B cell (primary cell): ENCODE measurements around the gene TMEM25. TPM values are rescaled to one million over a fixed set of nuclear protein-coding genes. Genes with fewer than 3 reads are reported as not detected.

Source experiments
- ATAC-seq: fragments of 200-7000 bp; cut with Tn5 transposase; one replicate; pipeline ENCODE4 v1.10.0; 2021; ENCODE audit warnings: low read depth, mild to moderate bottlenecking, moderate number of reproducible peaks, moderate library complexity
- CTCF ChIA-PET: fragments of 350-600 bp; sonication (Branson Sonifier 250); formaldehyde crosslinking; loops from one replicate; lab custom pipeline; 2021; ENCODE audit warnings: antibody characterized with exemption, inconsistent platforms; lab: Charles Lee
- POLR2A ChIA-PET: fragments of 350-600 bp; sonication (Branson Sonifier 250); formaldehyde crosslinking; loops from one replicate; lab custom pipeline; 2021; ENCODE audit warnings: antibody characterized with exemption; lab: Charles Lee
- DNase-seq: peaks from one replicate; pipeline ENCODE4 v3.0.0; 2013
- H2AFZ ChIP-seq: 2 replicates; pipeline ENCODE4 v1.6.1; 2012; ENCODE audit warnings: mild to moderate bottlenecking, low read depth, low read length; ENCODE audit not compliant: insufficient read depth, poor library complexity, severe bottlenecking
- H3K27ac ChIP-seq, 2 donors: 1 replicate in 1 of 2; 2 replicates in 1 of 2; pipeline ENCODE4 v1.5.1; 2012 to 2013; ENCODE audit warnings: low read length in 2 of 2, mild to moderate bottlenecking in 2 of 2, moderate library complexity in 1 of 2
- H3K27me3 ChIP-seq, 4 experiments: fragments of 200-600 bp in 1 of 4; sonication (generic) in 1 of 4; replicated peaks in 1 of 4; 1 replicate in 2 of 4; 2 replicates in 2 of 4; pipeline versions ENCODE4 v1.6.1 to v1.7.0; 2013 to 2016; ENCODE audit warnings: low read length in 3 of 4, mild to moderate bottlenecking in 2 of 4, mixed read lengths in 1 of 4, moderate library complexity in 1 of 4; ENCODE audit not compliant: insufficient read depth in 4 of 4, control insufficient read depth in 3 of 4; ENCODE audit errors: control extremely low read depth in 1 of 4
- H3K36me3 ChIP-seq, 2 experiments: replicated peaks in 1 of 2; 1 replicate in 1 of 2; 2 replicates in 1 of 2; pipeline versions ENCODE4 v1.6.1 to v1.7.1; 2013; ENCODE audit warnings: low read length in 1 of 2; ENCODE audit not compliant: insufficient read depth in 2 of 2, control insufficient read depth in 1 of 2; ENCODE audit errors: control extremely low read depth in 1 of 2, extremely low read depth in 1 of 2
- H3K4me1 ChIP-seq, 2 donors: fragments of 200-600 bp in 1 of 2; sonication (generic) in 1 of 2; 1 replicate in 1 of 2; 2 replicates in 1 of 2; pipeline versions ENCODE4 v1.5.1 to v1.6.1; 2013 to 2017; ENCODE audit warnings: low read length in 2 of 2; ENCODE audit not compliant: control insufficient read depth in 2 of 2, insufficient read depth in 2 of 2
- H3K4me2 ChIP-seq: replicated peaks from 2 replicates; pipeline ENCODE3; 2012; ENCODE audit warnings: mild to moderate bottlenecking, low read depth, low read length; ENCODE audit not compliant: poor library complexity, severe bottlenecking
- H3K4me3 ChIP-seq, 5 experiments: fragments of 200-600 bp in 1 of 5; sonication (generic) in 1 of 5; 1 replicate in 3 of 5; 2 replicates in 2 of 5; pipeline versions ENCODE4 v1.5.1 to v1.7.0; 2011 to 2016; ENCODE audit warnings: low read length in 4 of 5, mild to moderate bottlenecking in 4 of 5, low read depth in 2 of 5, control low read depth in 1 of 5, moderate library complexity in 1 of 5; ENCODE audit not compliant: insufficient read depth in 1 of 5; ENCODE audit errors: control extremely low read depth in 1 of 5, extremely low read depth in 1 of 5
- H3K79me2 ChIP-seq: fragments of 200-600 bp; sonication (generic); one replicate; pipeline ENCODE4 v1.6.0; 2016; ENCODE audit warnings: low read length; ENCODE audit not compliant: control insufficient read depth, insufficient read depth
- H3K9ac ChIP-seq: fragments of 200-600 bp; sonication (generic); 2 replicates; pipeline ENCODE4 v1.6.1; 2017; ENCODE audit warnings: mild to moderate bottlenecking, low read length, moderate library complexity
- H3K9me3 ChIP-seq, 3 donors: one replicate each; pipeline versions ENCODE4 v1.6.1 to v1.7.1; 2013; ENCODE audit warnings: low read length in 2 of 3; ENCODE audit not compliant: control insufficient read depth in 2 of 3, insufficient read depth in 1 of 3; ENCODE audit errors: control extremely low read depth in 1 of 3
- H4K20me1 ChIP-seq: 2 replicates; pipeline ENCODE4 v1.6.0; 2012; ENCODE audit warnings: mild to moderate bottlenecking, low read length; ENCODE audit not compliant: insufficient read depth, control insufficient read depth, poor library complexity, severe bottlenecking
- H3K27ac Mint-ChIP-seq: one replicate; pipeline ENCODE4 v1.8.0; 2021; ENCODE audit warnings: mixed read lengths
- H3K27me3 Mint-ChIP-seq: one replicate; pipeline ENCODE4 v1.8.0; 2021; ENCODE audit warnings: mixed read lengths
- H3K4me1 Mint-ChIP-seq: one replicate; pipeline ENCODE4 v1.8.0; 2021; ENCODE audit warnings: mixed read lengths
- H3K4me3 Mint-ChIP-seq: one replicate; pipeline ENCODE4 v1.8.0; 2021; ENCODE audit warnings: mixed read lengths
- H3K9me3 Mint-ChIP-seq: one replicate; pipeline ENCODE4 v1.8.0; 2022; ENCODE audit warnings: mixed read lengths; ENCODE audit not compliant: insufficient read depth
- EZH2 ChIP-seq: IDR thresholded peaks from 2 replicates; pipeline ENCODE4 v1.6.1; 2012; ENCODE audit warnings: borderline replicate concordance, low read depth, mild to moderate bottlenecking, moderate library complexity, low read length; ENCODE audit not compliant: insufficient read depth, poor library complexity, severe bottlenecking
- WGBS: methylation state at CpG from one replicate; pipeline ENCODE4 v1.1.5; 2013; ENCODE audit warnings: missing lambda C conversion rate; ENCODE audit not compliant: insufficient coverage; 5-methylcytosine and 5-hydroxymethylcytosine counted together
- intact Hi-C: fragments of 100-400 bp; cut with micrococcal nuclease; formaldehyde crosslinking; loops from one replicate; pipeline ENCODE4 v1.10.0; 2022
- polyA plus RNA-seq: library from polyadenylated mRNA; depleted of rRNA; stranded (reverse); fragments of >200 nt; gene quantifications from 2 replicates; pipeline ENCODE4 v1.2.3, GENCODE V29; 2012
- total RNA-seq, 2 donors: library from RNA; stranded (reverse); fragments of 120-200 nt in 1 of 2; gene quantifications; 1 replicate in 1 of 2; 2 replicates in 1 of 2; pipeline versions ENCODE4 v1.2.3 to v1.2.4, GENCODE V29; 2013 to 2022
- TF ChIP-seq, protein P1 (sequence below): fragments of 200-600 bp; IDR thresholded peaks from one replicate; pipeline ENCODE4 v1.8.0; 2022; ENCODE audit warnings: antibody characterized with exemption, mild to moderate bottlenecking

Gene TMEM25
- total and polyA plus RNA-seq, 2 donors (not counting 1 experiment from before 2014, with no cell fraction given) = 16.9 to 21.4 TPM

DNA sequence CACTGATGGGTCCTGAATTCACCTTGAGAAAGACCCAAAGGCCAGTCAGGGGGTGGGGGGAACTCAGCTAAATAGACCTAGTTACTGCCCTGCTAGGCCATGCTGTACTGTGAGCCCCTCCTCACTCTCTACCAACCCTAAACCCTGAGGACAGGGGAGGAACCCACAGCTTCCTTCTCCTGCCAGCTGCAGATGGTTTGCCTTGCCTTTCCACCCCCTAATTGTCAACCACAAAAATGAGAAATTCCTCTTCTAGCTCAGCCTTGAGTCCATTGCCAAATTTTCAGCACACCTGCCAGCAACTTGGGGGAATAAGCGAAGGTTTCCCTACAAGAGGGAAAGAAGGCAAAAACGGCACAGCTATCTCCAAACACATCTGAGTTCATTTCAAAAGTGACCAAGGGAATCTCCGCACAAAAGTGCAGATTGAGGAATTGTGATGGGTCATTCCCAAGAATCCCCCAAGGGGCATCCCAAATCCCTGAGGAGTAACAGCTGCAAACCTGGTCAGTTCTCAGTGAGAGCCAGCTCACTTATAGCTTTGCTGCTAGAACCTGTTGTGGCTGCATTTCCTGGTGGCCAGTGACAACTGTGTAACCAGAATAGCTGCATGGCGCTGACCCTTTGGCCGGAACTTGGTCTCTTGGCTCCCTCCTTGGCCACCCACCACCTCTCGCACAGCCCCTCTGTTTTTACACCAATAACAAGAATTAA is 6.1 kb upstream of the TMEM25 start:
- Mint-ChIP-seq H3K27me3 (no peaks in the 10 kb centered on the region), H3K4me3 (no peak overlapping the region), H3K27ac (peak overlapping the region; percentile 61), H3K4me1 (peaks cover 22% of the 10 kb centered on the region), H3K9me3 (no peaks in the 10 kb centered on the region)
- CTCF ChIA-PET = interaction anchor here (0.6 kb wide), 2 partner anchors 26 to 481 kb away, joined by 3 to 6 read pairs; no protein-coding TSS in a partner anchor
- Histone ChIP-seq H3K27ac (no peak overlapping the region), H3K4me3 (no peak overlapping the region), H3K27me3 (no peaks in the 10 kb centered on the region), H3K4me2 (no peak overlapping the region), H3K79me2 (no peaks in the 10 kb centered on the region), H3K9ac (no peak overlapping the region), H3K9me3 (no peaks in the 10 kb centered on the region), H2AFZ (no peak overlapping the region), H3K4me1 (peaks cover 4 to 7% of the 10 kb centered on the region in 2 donors), H4K20me1 (no peaks in the 10 kb centered on the region), H3K36me3 (peaks cover 4 to 40% of the 10 kb centered on the region in 2 experiments)
- DNase-seq (no peak), ATAC-seq (no peak)
- POLR2A ChIA-PET = no interaction called here
- no peak for TF ChIP-seq EZH2
- TF ChIP-seq, protein P1, sequence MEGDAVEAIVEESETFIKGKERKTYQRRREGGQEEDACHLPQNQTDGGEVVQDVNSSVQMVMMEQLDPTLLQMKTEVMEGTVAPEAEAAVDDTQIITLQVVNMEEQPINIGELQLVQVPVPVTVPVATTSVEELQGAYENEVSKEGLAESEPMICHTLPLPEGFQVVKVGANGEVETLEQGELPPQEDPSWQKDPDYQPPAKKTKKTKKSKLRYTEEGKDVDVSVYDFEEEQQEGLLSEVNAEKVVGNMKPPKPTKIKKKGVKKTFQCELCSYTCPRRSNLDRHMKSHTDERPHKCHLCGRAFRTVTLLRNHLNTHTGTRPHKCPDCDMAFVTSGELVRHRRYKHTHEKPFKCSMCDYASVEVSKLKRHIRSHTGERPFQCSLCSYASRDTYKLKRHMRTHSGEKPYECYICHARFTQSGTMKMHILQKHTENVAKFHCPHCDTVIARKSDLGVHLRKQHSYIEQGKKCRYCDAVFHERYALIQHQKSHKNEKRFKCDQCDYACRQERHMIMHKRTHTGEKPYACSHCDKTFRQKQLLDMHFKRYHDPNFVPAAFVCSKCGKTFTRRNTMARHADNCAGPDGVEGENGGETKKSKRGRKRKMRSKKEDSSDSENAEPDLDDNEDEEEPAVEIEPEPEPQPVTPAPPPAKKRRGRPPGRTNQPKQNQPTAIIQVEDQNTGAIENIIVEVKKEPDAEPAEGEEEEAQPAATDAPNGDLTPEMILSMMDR = no peak
- intact Hi-C loops = no loop called here
- WGBS = 86% methylated on average over 4 of the region's 6 CpGs

DNA sequence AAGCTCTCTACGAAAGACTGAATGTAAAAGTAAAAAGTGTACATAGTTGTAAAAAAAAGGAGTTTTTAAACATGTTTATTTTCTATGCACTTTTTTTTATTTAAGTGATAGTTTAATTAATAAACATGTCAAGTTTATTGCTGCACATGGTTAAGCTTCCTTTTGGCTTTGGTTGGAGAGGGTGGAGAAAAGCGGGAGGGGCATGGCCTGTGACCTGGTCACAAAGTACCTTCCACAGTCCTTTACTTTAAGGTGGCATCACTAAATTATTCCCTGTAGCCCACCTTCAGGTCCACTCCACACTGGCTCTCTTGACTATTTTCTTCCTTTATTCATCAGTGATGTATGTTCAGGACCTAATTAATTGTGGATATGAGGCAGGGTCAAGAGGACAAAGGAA is 4.3 kb upstream of the TMEM25 start:
- H3K27ac ChIP-seq = no peak overlapping the region
- H4K20me1 ChIP-seq = no peaks in the 10 kb centered on the region
- ATAC-seq = no peak
- Mint-ChIP-seq H3K27me3 (no peaks in the 10 kb centered on the region), H3K4me1 (peaks cover 28% of the 10 kb centered on the region), H3K9me3 (no peaks in the 10 kb centered on the region), H3K27ac (no peak overlapping the region), H3K4me3 (no peak overlapping the region)
- CTCF ChIA-PET = interaction anchor here (0.6 kb wide), 1 partner anchor 312 kb away, joined by 3 read pairs; no protein-coding TSS in a partner anchor
- H3K4me1 ChIP-seq = peaks cover 12 to 18% of the 10 kb centered on the region in 2 donors
- H3K4me3 ChIP-seq = no peak overlapping the region
- H3K36me3 ChIP-seq = peaks cover 3 to 24% of the 10 kb centered on the region in 2 experiments
- no peaks in the 10 kb centered on the region for H3K9me3 ChIP-seq
- TF ChIP-seq EZH2 = no peak
- TF ChIP-seq, protein P1 = no peak
- no peak overlapping the region for H3K4me2 ChIP-seq
- POLR2A ChIA-PET = no interaction called here
- no CpG with 5 or more reads among the region's 2 CpGs for WGBS
- no peak overlapping the region for H3K9ac ChIP-seq
- intact Hi-C loops = no loop called here
- H2AFZ ChIP-seq = no peak overlapping the region
- no peaks in the 10 kb centered on the region for H3K27me3 ChIP-seq
- H3K79me2 ChIP-seq = no peaks in the 10 kb centered on the region
- DNase-seq = no peak
